H9 (cell line): ENCODE results near the gene RNF113B. TPM values are rescaled to one million over a fixed set of nuclear protein-coding genes. Genes with fewer than 3 reads are reported as not detected.

Experiments
- DNase-seq: peaks from one replicate; pipeline ENCODE4 v3.0.0-alpha.2; 2017
- H2AFZ ChIP-seq: one replicate; pipeline ENCODE4 v1.6.1; 2013; ENCODE audit warnings: mild to moderate bottlenecking, low read length, control low read depth, moderate library complexity
- H2AK5ac ChIP-seq: 2 replicates; pipeline ENCODE4 v1.6.1; 2013; ENCODE audit warnings: low read length, control low read depth, mixed read lengths; ENCODE audit not compliant: insufficient read length
- H2BK120ac ChIP-seq: one replicate; pipeline ENCODE4 v1.6.1; 2013; ENCODE audit warnings: low read depth, mild to moderate bottlenecking, low read length, control low read depth, inconsistent platforms; ENCODE audit not compliant: poor library complexity, severe bottlenecking
- H2BK12ac ChIP-seq: 2 replicates; pipeline ENCODE4 v1.6.1; 2013; ENCODE audit warnings: low read length, control low read depth, mixed read lengths, low read depth; ENCODE audit not compliant: insufficient read length
- H2BK15ac ChIP-seq: 2 replicates; pipeline ENCODE4 v1.6.1; 2013; ENCODE audit warnings: low read depth, low read length, control low read depth
- H2BK20ac ChIP-seq: one replicate; pipeline ENCODE4 v1.6.1; 2013; ENCODE audit warnings: low read depth, mild to moderate bottlenecking, low read length, control low read depth, inconsistent platforms; ENCODE audit not compliant: poor library complexity, severe bottlenecking
- H2BK5ac ChIP-seq: 2 replicates; pipeline ENCODE4 v1.6.1; 2013; ENCODE audit warnings: low read length, control low read depth, mixed read lengths; ENCODE audit not compliant: insufficient read length
- H3K14ac ChIP-seq: 2 replicates; pipeline ENCODE4 v1.6.1; 2013; ENCODE audit warnings: low read length, control low read depth; ENCODE audit not compliant: insufficient read depth
- H3K18ac ChIP-seq: 2 replicates; pipeline ENCODE4 v1.6.1; 2013; ENCODE audit warnings: low read depth, mild to moderate bottlenecking, mixed read lengths, low read length, control low read depth; ENCODE audit not compliant: insufficient read length
- H3K23ac ChIP-seq: 2 replicates; pipeline ENCODE4 v1.6.1; 2013; ENCODE audit warnings: low read length, control low read depth, mixed read lengths, low read depth; ENCODE audit not compliant: insufficient read length
- H3K23me2 ChIP-seq: 2 replicates; pipeline ENCODE4 v1.6.1; 2013; ENCODE audit warnings: low read depth, mild to moderate bottlenecking, mixed read lengths, low read length, control low read depth; ENCODE audit not compliant: insufficient read length, poor library complexity, severe bottlenecking
- H3K27ac ChIP-seq: 2 replicates; pipeline ENCODE4 v1.5.1; 2013; ENCODE audit warnings: low read length, control low read depth, mixed read lengths, low read depth; ENCODE audit not compliant: insufficient read length
- H3K27me3 ChIP-seq: 2 replicates; pipeline ENCODE4 v1.6.1; 2013; ENCODE audit warnings: low read length, control low read depth, inconsistent platforms; ENCODE audit not compliant: insufficient read depth
- H3K4ac ChIP-seq: 2 replicates; pipeline ENCODE4 v1.6.1; 2013; ENCODE audit warnings: low read depth, mild to moderate bottlenecking, control low read depth, inconsistent platforms, low read length, moderate library complexity
- H3K4me1 ChIP-seq: 2 replicates; pipeline ENCODE4 v1.6.1; 2013; ENCODE audit warnings: low read length, control low read depth, inconsistent platforms; ENCODE audit not compliant: insufficient read depth
- H3K4me2 ChIP-seq: 2 replicates; pipeline ENCODE4 v1.6.1; 2013; ENCODE audit warnings: low read length, control low read depth, mixed read lengths; ENCODE audit not compliant: insufficient read length, insufficient read depth
- H3K56ac ChIP-seq: 2 replicates; pipeline ENCODE4 v1.6.1; 2013; ENCODE audit warnings: low read depth, mild to moderate bottlenecking, mixed read lengths, low read length, control low read depth; ENCODE audit not compliant: insufficient read length
- H3K79me1 ChIP-seq: 2 replicates; pipeline ENCODE4 v1.6.1; 2013; ENCODE audit warnings: low read depth, mild to moderate bottlenecking, moderate library complexity, low read length, control low read depth, inconsistent platforms; ENCODE audit not compliant: insufficient read depth, poor library complexity, severe bottlenecking
- H3K79me2 ChIP-seq: 2 replicates; pipeline ENCODE4 v1.6.1; 2013; ENCODE audit warnings: low read length, control low read depth, inconsistent platforms; ENCODE audit not compliant: insufficient read depth
- H3K9ac ChIP-seq: 2 replicates; pipeline ENCODE4 v1.6.1; 2013; ENCODE audit warnings: low read length, control low read depth, mixed read lengths; ENCODE audit not compliant: insufficient read length; ENCODE audit errors: extremely low read depth
- H3K9me3 ChIP-seq: one replicate; pipeline ENCODE4 v1.6.1; 2013; ENCODE audit warnings: low read depth, low read length, inconsistent platforms; ENCODE audit not compliant: control insufficient read depth
- H3T11ph ChIP-seq: one replicate; pipeline ENCODE4 v1.6.1; 2013; ENCODE audit warnings: mild to moderate bottlenecking, low read length, control low read depth, inconsistent platforms
- H4K20me1 ChIP-seq: one replicate; pipeline ENCODE4 v1.6.1; 2013; ENCODE audit not compliant: control insufficient read depth, insufficient read length, insufficient read depth
- H4K5ac ChIP-seq: 2 replicates; pipeline ENCODE4 v1.6.1; 2013; ENCODE audit warnings: low read depth, mild to moderate bottlenecking, mixed read lengths, low read length, control low read depth; ENCODE audit not compliant: insufficient read length
- H4K8ac ChIP-seq: replicated peaks from 2 replicates; pipeline ENCODE4 v1.6.1; 2013; ENCODE audit warnings: low read length, control low read depth, mixed read lengths, low read depth; ENCODE audit not compliant: insufficient read length
- H4K91ac ChIP-seq: 2 replicates; pipeline ENCODE4 v1.6.1; 2013; ENCODE audit warnings: low read depth, mild to moderate bottlenecking, moderate library complexity, mixed read lengths, low read length, control low read depth; ENCODE audit not compliant: insufficient read length
- H3K27ac Mint-ChIP-seq, 3 experiments: 2 replicates in 2 of 3; 3 replicates in 1 of 3; pipeline ENCODE4 v1.8.0; 2020 to 2021; ENCODE audit warnings: mixed read lengths in 3 of 3, mild to moderate bottlenecking in 1 of 3, moderate library complexity in 1 of 3
- H3K27me3 Mint-ChIP-seq: 2 replicates; pipeline ENCODE4 v1.8.0; 2021; ENCODE audit warnings: low read depth, mild to moderate bottlenecking, moderate library complexity, mixed read lengths
- H3K36me3 Mint-ChIP-seq, 3 experiments: 2 replicates in 2 of 3; 3 replicates in 1 of 3; pipeline ENCODE4 v1.8.0; 2020 to 2021; ENCODE audit warnings: low read depth in 3 of 3, mixed read lengths in 3 of 3; ENCODE audit not compliant: insufficient read depth in 1 of 3
- H3K4me1 Mint-ChIP-seq, 2 experiments: 2 replicates each; pipeline ENCODE4 v1.8.0; 2020; ENCODE audit warnings: mixed read lengths in 2 of 2
- H3K4me3 Mint-ChIP-seq, 2 experiments: 2 replicates in 1 of 2; 3 replicates in 1 of 2; pipeline ENCODE4 v1.8.0; 2020 to 2021; ENCODE audit warnings: mild to moderate bottlenecking in 2 of 2, mixed read lengths in 2 of 2, moderate library complexity in 1 of 2
- H3K9me3 Mint-ChIP-seq, 2 experiments: 2 replicates in 1 of 2; 3 replicates in 1 of 2; pipeline ENCODE4 v1.8.0; 2020; ENCODE audit warnings: mild to moderate bottlenecking in 2 of 2, mixed read lengths in 2 of 2, moderate library complexity in 1 of 2
- WGBS: extraction: QIAGEN DNeasy Blood & Tissue Kit; methylation state at CpG from one replicate; pipeline ENCODE4 v1.1.7; 2013; ENCODE audit warnings: missing lambda C conversion rate, low lambda C conversion rate, mixed read lengths; ENCODE audit not compliant: insufficient read length; ENCODE audit errors: extremely low coverage; 5-methylcytosine and 5-hydroxymethylcytosine counted together
- total RNA-seq: library from RNA; stranded (reverse); gene quantifications from 2 replicates; pipeline ENCODE4 v1.2.1, GENCODE V29; 2021
- TF ChIP-seq, protein P1 (sequence below): fragments of 200-600 bp; sonication (generic); conservative IDR thresholded peaks from 3 replicates; pipeline ENCODE4 v1.8.0; 2021; ENCODE audit warnings: antibody characterized with exemption, mild to moderate bottlenecking

RNF113B gene
- total RNA-seq, 1 experiment from 2014 or later, result not detected

DNA sequence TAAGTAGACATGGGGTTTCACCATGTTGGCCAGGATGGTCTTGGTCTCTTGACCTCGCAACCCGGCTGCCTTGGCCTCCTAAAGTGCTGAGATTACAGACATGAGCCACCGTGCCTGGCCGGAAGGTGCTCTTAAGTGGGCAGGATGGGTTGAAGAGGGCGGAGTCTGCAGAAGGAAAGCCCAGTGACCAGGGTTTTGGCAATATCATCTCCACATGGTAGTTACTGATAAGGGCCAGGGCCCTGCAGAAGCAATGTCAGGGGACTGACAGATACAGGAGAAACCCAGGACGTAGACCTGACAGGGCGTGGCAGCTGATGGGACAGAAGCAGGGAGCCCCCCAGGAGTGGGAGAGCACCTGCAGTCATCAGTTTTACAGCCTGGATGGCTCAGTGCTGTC is 45.7 kb upstream of the RNF113B start:
- H3T11ph ChIP-seq, result no peak overlapping the region
- H3K4me1 ChIP-seq, result no peaks in the 10 kb centered on the region
- Mint-ChIP-seq H3K36me3 (peaks cover 22 to 32% (median 27%) of the 10 kb centered on the region in 3 experiments; a peak in 6 of 7 replicates), H3K4me1 (peaks cover 9 to 10% of the 10 kb centered on the region in 2 experiments), H3K27me3 (no peaks in the 10 kb centered on the region), H3K4me3 (no peak overlapping the region), H3K9me3 (peaks cover 0 to 5% of the 10 kb centered on the region in 2 experiments; a peak in 3 of 5 replicates), H3K27ac (no peak overlapping the region)
- no peak overlapping the region for H2BK120ac ChIP-seq
- H3K79me2 ChIP-seq, result no peaks in the 10 kb centered on the region; the same call in 1 of the 2 replicates
- no peaks in the 10 kb centered on the region for H3K23me2 ChIP-seq
- no peak overlapping the region for H3K9ac ChIP-seq
- peaks cover 2% of the 10 kb centered on the region for H3K79me1 ChIP-seq
- no peak overlapping the region for H2BK20ac ChIP-seq
- no peak overlapping the region for H3K4ac ChIP-seq
- TF ChIP-seq, protein P1, sequence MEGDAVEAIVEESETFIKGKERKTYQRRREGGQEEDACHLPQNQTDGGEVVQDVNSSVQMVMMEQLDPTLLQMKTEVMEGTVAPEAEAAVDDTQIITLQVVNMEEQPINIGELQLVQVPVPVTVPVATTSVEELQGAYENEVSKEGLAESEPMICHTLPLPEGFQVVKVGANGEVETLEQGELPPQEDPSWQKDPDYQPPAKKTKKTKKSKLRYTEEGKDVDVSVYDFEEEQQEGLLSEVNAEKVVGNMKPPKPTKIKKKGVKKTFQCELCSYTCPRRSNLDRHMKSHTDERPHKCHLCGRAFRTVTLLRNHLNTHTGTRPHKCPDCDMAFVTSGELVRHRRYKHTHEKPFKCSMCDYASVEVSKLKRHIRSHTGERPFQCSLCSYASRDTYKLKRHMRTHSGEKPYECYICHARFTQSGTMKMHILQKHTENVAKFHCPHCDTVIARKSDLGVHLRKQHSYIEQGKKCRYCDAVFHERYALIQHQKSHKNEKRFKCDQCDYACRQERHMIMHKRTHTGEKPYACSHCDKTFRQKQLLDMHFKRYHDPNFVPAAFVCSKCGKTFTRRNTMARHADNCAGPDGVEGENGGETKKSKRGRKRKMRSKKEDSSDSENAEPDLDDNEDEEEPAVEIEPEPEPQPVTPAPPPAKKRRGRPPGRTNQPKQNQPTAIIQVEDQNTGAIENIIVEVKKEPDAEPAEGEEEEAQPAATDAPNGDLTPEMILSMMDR, result no peak
- H2BK15ac ChIP-seq, result no peak overlapping the region
- H2BK5ac ChIP-seq, result no peak overlapping the region
- no peaks in the 10 kb centered on the region for H3K9me3 ChIP-seq
- no peak overlapping the region for H2AFZ ChIP-seq
- DNase-seq, result no peak
- no CpG with 5 or more reads among the region's 7 CpGs for WGBS
- no peak overlapping the region for H2BK12ac ChIP-seq
- H4K5ac ChIP-seq, result no peak overlapping the region
- H4K8ac ChIP-seq, result no peak overlapping the region
- H3K27me3 ChIP-seq, result no peaks in the 10 kb centered on the region
- H2AK5ac ChIP-seq, result no peak overlapping the region
- no peak overlapping the region for H3K56ac ChIP-seq
- no peak overlapping the region for H3K14ac ChIP-seq
- no peaks in the 10 kb centered on the region for H4K20me1 ChIP-seq
- no peak overlapping the region for H3K18ac ChIP-seq
- no peak overlapping the region for H3K27ac ChIP-seq
- H3K23ac ChIP-seq, result no peak overlapping the region
- H3K4me2 ChIP-seq, result no peak overlapping the region
- H4K91ac ChIP-seq, result no peak overlapping the region
